ENCODE results near the gene CCM2L. TPM values are rescaled to one million over a fixed set of nuclear protein-coding genes. Genes with fewer than 3 reads are reported as not detected.

The CCM2L gene
- total RNA-seq, 4 donors from 2014 or later = 7.4 to 16.0 (median 9.7) TPM

- H3K4me3 ChIP-seq (replicated peaks in 1 of 3) = no peak overlapping the region
- 25 to 29% methylated on average over 6 to 8 of the region's 8 CpGs for WGBS, 2 donors
- no peak for DNase-seq
- H3K36me3 ChIP-seq = no peaks in the 10 kb centered on the region
- TF ChIP-seq POLR2A (IDR thresholded peaks at IDR 0.05) = no peak
- TF ChIP-seq, protein P1, sequence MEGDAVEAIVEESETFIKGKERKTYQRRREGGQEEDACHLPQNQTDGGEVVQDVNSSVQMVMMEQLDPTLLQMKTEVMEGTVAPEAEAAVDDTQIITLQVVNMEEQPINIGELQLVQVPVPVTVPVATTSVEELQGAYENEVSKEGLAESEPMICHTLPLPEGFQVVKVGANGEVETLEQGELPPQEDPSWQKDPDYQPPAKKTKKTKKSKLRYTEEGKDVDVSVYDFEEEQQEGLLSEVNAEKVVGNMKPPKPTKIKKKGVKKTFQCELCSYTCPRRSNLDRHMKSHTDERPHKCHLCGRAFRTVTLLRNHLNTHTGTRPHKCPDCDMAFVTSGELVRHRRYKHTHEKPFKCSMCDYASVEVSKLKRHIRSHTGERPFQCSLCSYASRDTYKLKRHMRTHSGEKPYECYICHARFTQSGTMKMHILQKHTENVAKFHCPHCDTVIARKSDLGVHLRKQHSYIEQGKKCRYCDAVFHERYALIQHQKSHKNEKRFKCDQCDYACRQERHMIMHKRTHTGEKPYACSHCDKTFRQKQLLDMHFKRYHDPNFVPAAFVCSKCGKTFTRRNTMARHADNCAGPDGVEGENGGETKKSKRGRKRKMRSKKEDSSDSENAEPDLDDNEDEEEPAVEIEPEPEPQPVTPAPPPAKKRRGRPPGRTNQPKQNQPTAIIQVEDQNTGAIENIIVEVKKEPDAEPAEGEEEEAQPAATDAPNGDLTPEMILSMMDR (IDR thresholded peaks at IDR 0.05) = no peak
- H3K9me3 ChIP-seq = no peaks in the 10 kb centered on the region
- H3K27ac ChIP-seq = no peak overlapping the region
- peaks cover 0 to 17% of the 10 kb centered on the region in 2 donors for H3K4me1 ChIP-seq
- H3K27me3 ChIP-seq = no peaks in the 10 kb centered on the region
- intact Hi-C loops (cut with DNase I) = no loop called here
These were observed 428 bp downstream of the CCM2L start for GRCh38 chr20:32010666-32011065.

DNA sequence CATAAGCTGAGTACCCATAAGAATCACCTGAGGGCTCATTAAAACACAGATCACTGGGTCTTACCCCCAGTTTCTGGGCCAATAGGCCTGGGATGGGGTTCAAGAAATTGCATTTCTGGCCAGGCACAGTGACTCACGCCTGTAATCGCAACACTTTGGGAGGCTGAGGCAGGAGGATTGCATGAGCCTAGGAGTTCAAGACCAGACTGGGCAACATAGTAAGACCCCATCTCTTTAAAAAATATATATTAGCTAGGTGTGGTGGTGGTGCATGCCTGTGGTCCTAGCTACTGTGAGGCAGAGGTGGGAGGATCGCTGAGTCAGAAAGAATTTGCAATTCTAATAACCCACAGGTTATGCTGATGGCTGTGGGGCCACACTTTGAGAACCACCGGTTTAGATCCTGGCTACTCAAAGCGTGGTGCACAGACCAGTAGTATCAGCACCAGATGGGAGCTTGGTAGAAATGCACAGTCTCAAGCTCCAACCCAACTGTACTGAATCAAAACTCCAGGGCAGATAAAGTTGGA is 2.0 kb downstream of the CCM2L start:
- TF ChIP-seq POLR2A (IDR thresholded peaks at IDR 0.05) = no peak
- TF ChIP-seq, protein P1 (IDR thresholded peaks at IDR 0.05) = no peak
- Histone ChIP-seq H3K27ac (no peak overlapping the region), H3K9me3 (no peaks in the 10 kb centered on the region), H3K27me3 (no peaks in the 10 kb centered on the region), H3K36me3 (no peaks in the 10 kb centered on the region), H3K4me1 (peaks cover 0 to 11% of the 10 kb centered on the region in 2 donors), H3K4me3 (replicated peaks in 1 of 3) (no peak overlapping the region)
- 73 to 79% methylated on average over 5 of the region's 5 CpGs for WGBS, 2 donors
- intact Hi-C loops (cut with DNase I) = no loop called here
- DNase-seq = no peak

DNA sequence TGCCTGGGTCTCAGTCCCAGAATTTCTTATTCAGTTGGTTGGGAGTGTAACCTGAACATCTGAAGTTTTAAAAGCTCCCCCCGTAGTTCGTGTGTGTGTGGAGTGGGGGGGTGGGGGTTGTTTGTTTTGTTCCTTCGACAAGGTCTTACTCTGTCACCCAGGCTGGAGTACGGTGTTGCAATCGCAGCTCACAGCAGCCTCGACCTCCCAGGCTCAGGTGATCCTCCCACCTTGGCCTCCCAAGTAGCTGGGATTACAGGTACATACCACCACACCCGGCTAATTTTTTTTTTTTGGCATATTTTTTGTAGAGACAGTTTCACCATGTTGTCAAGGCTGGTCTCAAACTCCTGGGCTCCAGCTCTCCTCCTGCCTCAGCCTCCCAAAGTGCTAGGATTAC is 3.1 kb downstream of the CCM2L start:
- no peaks in the 10 kb centered on the region for H3K9me3 ChIP-seq
- H3K27ac ChIP-seq = no peak overlapping the region
- WGBS, 2 donors = 65 to 71% methylated on average over 7 of the region's 7 CpGs
- intact Hi-C loops (cut with DNase I) = no loop called here
- no peak for TF ChIP-seq POLR2A (IDR thresholded peaks at IDR 0.05)
- DNase-seq = no peak
- H3K4me3 ChIP-seq (replicated peaks in 1 of 3) = no peak overlapping the region
- H3K36me3 ChIP-seq = no peaks in the 10 kb centered on the region
- peaks cover 0 to 10% of the 10 kb centered on the region in 2 donors for H3K4me1 ChIP-seq
- no peaks in the 10 kb centered on the region for H3K27me3 ChIP-seq

GRCh38 chr20:32017711-32018251 is 7.5 kb downstream of the CCM2L start:
- Histone ChIP-seq H3K36me3 (no peaks in the 10 kb centered on the region), H3K27ac (no peak overlapping the region), H3K4me3 (replicated peaks in 1 of 3) (peak overlapping the region in 1 of 3 donors; percentile 34), H3K9me3 (no peaks in the 10 kb centered on the region), H3K27me3 (peaks cover 10% of the 10 kb centered on the region), H3K4me1 (peaks cover 0 to 16% of the 10 kb centered on the region in 2 donors)
- DNase-seq = peak; percentile 61 to 68
- no peak for TF ChIP-seq POLR2A (IDR thresholded peaks at IDR 0.05)
- TF ChIP-seq, protein P1 (IDR thresholded peaks at IDR 0.05) = peak in 2 of 6 experiments; percentile 33 to 49
- WGBS, 2 donors = 14 to 28% methylated on average over 8 to 32 of the region's 35 CpGs
- intact Hi-C loops (cut with DNase I) = no loop called here

DNA sequence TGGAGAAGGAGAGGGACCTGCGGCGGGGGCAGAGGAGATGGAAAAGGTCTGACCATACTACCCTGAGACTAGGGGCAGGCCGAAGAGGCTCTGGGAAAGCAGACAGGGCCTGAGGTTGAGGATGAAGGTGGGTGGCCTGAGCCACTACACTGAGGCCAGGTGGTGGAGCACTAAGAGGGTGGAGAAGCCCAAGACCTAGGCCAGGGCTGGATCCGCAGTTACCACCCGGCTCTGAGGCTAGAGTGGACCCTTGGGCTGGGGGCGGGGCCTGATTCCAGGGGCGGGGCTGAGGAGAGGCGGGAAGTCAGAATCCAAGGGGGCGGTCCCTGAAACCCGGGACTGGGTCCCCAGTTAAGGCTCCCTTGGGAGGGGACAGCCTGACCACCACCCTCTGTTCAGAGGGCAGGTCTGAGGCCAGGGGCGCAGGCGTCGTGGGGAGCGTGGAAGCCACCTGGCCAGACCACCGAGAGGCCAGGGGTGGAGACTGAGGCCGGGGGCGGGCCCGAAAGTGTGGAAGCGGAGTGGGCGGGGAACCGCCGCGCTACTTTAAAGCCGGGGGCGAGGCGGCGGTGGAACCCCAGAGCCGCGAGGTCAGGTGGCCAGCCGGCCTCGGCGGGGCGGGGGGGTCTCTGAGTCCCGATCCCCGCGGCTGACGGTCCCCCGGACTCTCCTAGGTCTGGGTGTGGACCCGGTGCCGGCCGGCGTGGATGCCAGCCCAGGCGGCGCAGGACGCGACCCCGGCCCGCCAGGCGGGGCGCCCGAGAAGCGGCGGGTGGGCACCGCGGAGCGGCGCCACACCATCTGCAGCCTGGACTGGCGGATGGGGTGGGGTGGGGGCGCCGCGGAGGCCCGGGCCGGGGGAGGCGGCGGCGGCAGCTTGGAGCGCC is 8.3 kb downstream of the CCM2L start:
- intact Hi-C loops (cut with DNase I) = no loop called here
- Histone ChIP-seq H3K36me3 (no peaks in the 10 kb centered on the region), H3K4me3 (replicated peaks in 1 of 3) (peak overlapping the region in 1 of 3 donors; percentile 34), H3K9me3 (no peaks in the 10 kb centered on the region), H3K27me3 (peaks cover 10% of the 10 kb centered on the region), H3K27ac (no peak overlapping the region), H3K4me1 (peaks cover 0 to 16% of the 10 kb centered on the region in 2 donors)
- 3 to 9% methylated on average over 7 to 13 of the region's 67 CpGs for WGBS, 2 donors
- TF ChIP-seq POLR2A (IDR thresholded peaks at IDR 0.05) = no peak
- peak; percentile 49 to 63 for DNase-seq

DNA sequence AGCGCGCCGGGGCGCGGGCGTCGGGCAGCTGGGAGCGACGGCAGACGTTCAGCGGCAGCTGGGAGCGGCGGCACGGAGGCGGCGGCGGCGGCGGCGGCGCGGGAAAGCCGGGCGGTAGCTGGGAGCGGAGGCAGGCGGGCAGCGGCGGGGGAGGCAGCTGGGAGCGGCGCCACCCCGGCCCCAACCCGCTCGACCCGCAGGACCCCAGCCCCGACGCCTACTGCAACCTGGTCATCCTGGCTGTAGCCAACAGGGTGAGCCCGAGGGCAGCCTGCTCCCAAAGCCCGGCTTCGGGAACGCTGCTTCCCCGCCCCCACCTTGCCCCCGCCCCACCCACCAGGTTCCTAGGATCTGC is 8.9 kb downstream of the CCM2L start:
- TF ChIP-seq POLR2A (IDR thresholded peaks at IDR 0.05) = no peak
- TF ChIP-seq, protein P1 (IDR thresholded peaks at IDR 0.05) = no peak
- intact Hi-C loops (cut with DNase I) = no loop called here
- Histone ChIP-seq H3K27me3 (peaks cover 10% of the 10 kb centered on the region), H3K36me3 (no peaks in the 10 kb centered on the region), H3K4me3 (replicated peaks in 1 of 3) (no peak overlapping the region), H3K9me3 (no peaks in the 10 kb centered on the region), H3K27ac (no peak overlapping the region), H3K4me1 (peaks cover 0 to 16% of the 10 kb centered on the region in 2 donors)
- DNase-seq = no peak
- WGBS, 2 donors = 0% methylated on average over 6 of the region's 42 CpGs; no CpG with 5 or more reads in 1 of the 2 donors

Data from thyroid gland (tissue), 4 donors.